Measurements from ENCODE around the gene SDK1.

- TF ChIP-seq CTCF (IDR thresholded peaks at IDR 0.05; ENCODE audit: low read depth, low read length, poor library complexity, severe bottlenecking) (no peak), EZH2phosphoT487 (IDR thresholded peaks at IDR 0.05; ENCODE audit: borderline replicate concordance, low read length) (no peak)
These were observed 560.3 kb downstream of the SDK1 start for GRCh38 chr7:3861386-3861785.

Measured in DOHH2 (cell line).